Stimulated activated effector memory CD8-positive, alpha-beta T cell treated with anti-CD3 and anti-CD28 coated beads, Interleukin-12 subunit alpha, Interleukin-12 subunit beta, amount 100 ng/mL, for 72 hours (primary cell): ENCODE measurements around the gene ROR1.
"Not testable (repeated sequence)": the region's sequence is repeated elsewhere in the genome, so short reads cannot be mapped to it uniquely, and the experiment has no call there.

Experiments used
- ATAC-seq: fragments of 150-1000 bp; cut with Tn5 transposase; 2 replicates; pipeline ENCODE4 v1.10.0; 2021
- DNase-seq, 2 donors: peaks; one replicate each; pipeline ENCODE4 v3.0.0; 2021 to 2022; ENCODE audit warnings: low spot score in 2 of 2
- H3K27ac Mint-ChIP-seq: one replicate; pipeline ENCODE4 v1.8.0; 2022; ENCODE audit warnings: mild to moderate bottlenecking, mixed read lengths
- H3K36me3 Mint-ChIP-seq: one replicate; pipeline ENCODE4 v1.8.0; 2022; ENCODE audit warnings: mild to moderate bottlenecking, mixed read lengths
- H3K4me1 Mint-ChIP-seq: one replicate; pipeline ENCODE4 v1.8.0; 2022; ENCODE audit warnings: mixed read lengths
- H3K4me3 Mint-ChIP-seq: one replicate; pipeline ENCODE4 v1.8.0; 2022; ENCODE audit warnings: mild to moderate bottlenecking, mixed read lengths
- H3K9me3 Mint-ChIP-seq: one replicate; pipeline ENCODE4 v1.8.0; 2022; ENCODE audit warnings: mixed read lengths

The ROR1 gene

GRCh38 chr1:63795455-63795854 is 21.6 kb downstream of the ROR1 start:
- no peaks in the 10 kb centered on the region for H3K9me3 Mint-ChIP-seq
- no peak overlapping the region for H3K4me3 Mint-ChIP-seq
- no peaks in the 10 kb centered on the region for H3K36me3 Mint-ChIP-seq
- ATAC-seq: no peak
- H3K27ac Mint-ChIP-seq: no peak overlapping the region
- H3K4me1 Mint-ChIP-seq: no peaks in the 10 kb centered on the region
- no peak for DNase-seq

DNA sequence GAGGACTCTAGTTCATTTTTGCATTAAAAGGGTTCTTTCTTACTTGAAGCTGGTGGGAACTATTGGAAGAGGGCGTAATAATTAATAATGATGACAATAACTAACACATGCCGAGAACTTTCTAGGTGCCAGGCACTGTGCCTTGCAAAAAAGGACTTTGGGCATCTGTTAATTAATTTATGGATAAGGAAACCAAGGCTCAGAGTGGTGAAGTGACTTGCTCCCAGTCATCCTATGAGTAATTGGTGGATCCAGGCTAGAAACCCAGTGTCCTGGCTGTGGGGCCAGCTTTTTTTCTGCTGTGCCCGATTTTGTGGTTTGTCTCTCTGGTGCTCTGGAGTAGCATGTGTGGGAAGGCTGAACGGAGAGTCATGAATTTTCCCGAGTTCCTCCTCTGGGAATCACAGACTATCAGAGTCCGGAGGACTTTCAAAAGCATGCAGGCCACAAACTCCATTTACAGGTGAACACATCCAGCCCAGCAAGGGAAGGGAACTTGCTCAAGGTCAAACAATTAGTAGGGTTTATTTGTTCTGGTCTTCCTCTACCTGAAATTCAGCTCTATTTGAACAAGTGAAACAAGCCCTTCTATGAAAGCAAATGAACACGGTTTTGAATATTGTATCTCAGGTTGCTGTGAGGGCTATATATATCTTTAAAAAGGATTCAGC is 23.4 kb downstream of the ROR1 start:
- H3K4me1 Mint-ChIP-seq: no peaks in the 10 kb centered on the region
- H3K36me3 Mint-ChIP-seq: no peaks in the 10 kb centered on the region
- DNase-seq (no peak), ATAC-seq (no peak)
- no peaks in the 10 kb centered on the region for H3K9me3 Mint-ChIP-seq
- H3K4me3 Mint-ChIP-seq: no peak overlapping the region
- H3K27ac Mint-ChIP-seq: no peak overlapping the region

DNA sequence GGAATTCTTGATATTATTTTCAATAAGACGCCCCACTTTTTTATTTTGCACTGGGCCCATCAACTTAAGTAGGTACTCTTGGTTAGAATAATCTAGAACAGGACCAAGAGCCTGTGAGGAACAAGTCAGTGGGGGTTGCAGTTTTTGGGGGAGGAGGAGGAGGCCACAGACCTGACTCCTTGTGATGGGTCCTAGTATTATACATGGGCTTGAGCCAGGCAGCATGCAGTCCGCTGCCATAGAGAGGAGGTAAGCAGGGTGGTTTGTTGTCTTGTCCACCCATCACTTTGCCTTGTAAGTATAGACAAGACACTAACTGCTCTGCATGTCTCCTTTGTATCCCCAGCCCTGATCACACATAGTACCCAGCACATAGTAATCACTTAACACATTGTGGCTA is 24.5 kb downstream of the ROR1 start:
- ATAC-seq (no peak), DNase-seq (no peak)
- Mint-ChIP-seq H3K4me1 (no peaks in the 10 kb centered on the region), H3K4me3 (no peak overlapping the region), H3K9me3 (no peaks in the 10 kb centered on the region), H3K36me3 (no peaks in the 10 kb centered on the region), H3K27ac (no peak overlapping the region)

DNA sequence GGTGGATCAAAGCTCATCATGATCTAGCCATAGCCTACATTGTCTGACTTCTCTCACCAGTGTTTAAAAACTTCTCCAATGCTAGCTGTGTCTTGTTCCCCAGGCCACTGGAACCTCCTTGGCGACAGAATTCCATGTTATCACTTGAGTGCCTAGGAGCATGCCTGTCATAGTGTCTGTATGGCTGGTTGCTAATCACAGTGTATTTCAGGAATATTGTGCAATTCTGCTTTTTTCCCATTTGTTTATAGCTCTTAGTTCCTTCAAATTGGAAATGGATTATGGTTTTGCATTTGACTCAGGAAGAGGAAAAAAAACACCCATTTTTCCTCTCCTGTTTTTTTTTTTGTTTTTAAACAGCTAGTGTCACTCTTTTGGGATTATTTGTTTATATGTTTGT is 25.5 kb downstream of the ROR1 start:
- no peak overlapping the region for H3K27ac Mint-ChIP-seq
- DNase-seq (no peak), ATAC-seq (no peak)
- no peaks in the 10 kb centered on the region for H3K36me3 Mint-ChIP-seq
- no peak overlapping the region for H3K4me3 Mint-ChIP-seq
- no peaks in the 10 kb centered on the region for H3K4me1 Mint-ChIP-seq
- H3K9me3 Mint-ChIP-seq: no peaks in the 10 kb centered on the region

- Mint-ChIP-seq H3K9me3 (no peaks in the 10 kb centered on the region), H3K4me3 (no peak overlapping the region), H3K27ac (no peak overlapping the region), H3K4me1 (no peaks in the 10 kb centered on the region), H3K36me3 (no peaks in the 10 kb centered on the region)
- DNase-seq (no peak), ATAC-seq (no peak)
These were observed 26.0 kb downstream of the ROR1 start for GRCh38 chr1:63799820-63800219.

- Mint-ChIP-seq H3K9me3 (no peaks in the 10 kb centered on the region), H3K36me3 (no peaks in the 10 kb centered on the region), H3K27ac (no peak overlapping the region), H3K4me1 (no peaks in the 10 kb centered on the region), H3K4me3 (no peak overlapping the region)
- no peak for ATAC-seq
- no peak for DNase-seq
These were observed 28.3 kb downstream of the ROR1 start for GRCh38 chr1:63802109-63802508.

DNA sequence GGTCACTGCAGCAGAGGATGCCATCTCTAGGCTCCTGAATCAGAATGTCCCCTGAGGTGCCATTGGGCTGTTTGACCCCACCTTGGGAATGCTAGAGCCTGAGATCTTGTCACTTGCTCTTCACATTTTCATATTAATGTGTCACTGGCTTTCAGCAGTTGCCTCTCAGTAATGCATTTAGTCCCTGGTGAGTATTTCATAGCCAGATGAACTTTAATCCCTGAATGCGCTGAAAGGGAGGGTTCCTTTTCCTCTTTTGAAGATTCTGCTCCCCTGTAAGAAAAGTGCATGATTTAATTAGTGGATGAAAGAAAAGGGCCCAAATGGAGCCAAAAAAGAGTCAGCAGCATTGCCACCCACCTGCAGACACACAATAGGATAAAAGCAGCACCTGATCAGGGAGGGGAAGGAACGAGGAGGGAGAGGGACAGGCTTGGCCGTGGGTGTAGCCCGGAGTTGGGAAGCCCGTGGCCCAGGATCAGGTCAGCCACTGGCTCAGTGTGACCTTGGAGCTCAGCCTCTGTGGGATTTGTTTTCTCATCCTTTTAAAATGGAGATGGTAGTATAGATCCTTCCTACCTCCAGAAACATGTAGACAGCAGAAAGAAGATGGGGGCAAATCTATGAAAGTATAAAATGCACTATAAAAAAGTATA is 31.1 kb downstream of the ROR1 start:
- DNase-seq: no peak
- ATAC-seq: no peak
- Mint-ChIP-seq H3K36me3 (no peaks in the 10 kb centered on the region), H3K27ac (no peak overlapping the region), H3K4me1 (no peaks in the 10 kb centered on the region), H3K9me3 (no peaks in the 10 kb centered on the region), H3K4me3 (no peak overlapping the region)

GRCh38 chr1:63807046-63807445 is 33.2 kb downstream of the ROR1 start:
- ATAC-seq (no peak), DNase-seq (no peak)
- no peaks in the 10 kb centered on the region for H3K9me3 Mint-ChIP-seq
- H3K36me3 Mint-ChIP-seq: no peaks in the 10 kb centered on the region
- H3K4me1 Mint-ChIP-seq: no peaks in the 10 kb centered on the region
- no peak overlapping the region for H3K27ac Mint-ChIP-seq
- H3K4me3 Mint-ChIP-seq: no peak overlapping the region

- no peaks in the 10 kb centered on the region for H3K4me1 Mint-ChIP-seq
- H3K27ac Mint-ChIP-seq: no peak overlapping the region
- no peaks in the 10 kb centered on the region for H3K9me3 Mint-ChIP-seq
- H3K4me3 Mint-ChIP-seq: no peak overlapping the region
- no peak for DNase-seq
- no peak for ATAC-seq
- no peaks in the 10 kb centered on the region for H3K36me3 Mint-ChIP-seq
These were observed 37.2 kb downstream of the ROR1 start for GRCh38 chr1:63810936-63811469.

GRCh38 chr1:63812071-63812700 is 38.4 kb downstream of the ROR1 start:
- no peak overlapping the region for H3K27ac Mint-ChIP-seq
- ATAC-seq: no peak
- no peaks in the 10 kb centered on the region for H3K36me3 Mint-ChIP-seq

DNA sequence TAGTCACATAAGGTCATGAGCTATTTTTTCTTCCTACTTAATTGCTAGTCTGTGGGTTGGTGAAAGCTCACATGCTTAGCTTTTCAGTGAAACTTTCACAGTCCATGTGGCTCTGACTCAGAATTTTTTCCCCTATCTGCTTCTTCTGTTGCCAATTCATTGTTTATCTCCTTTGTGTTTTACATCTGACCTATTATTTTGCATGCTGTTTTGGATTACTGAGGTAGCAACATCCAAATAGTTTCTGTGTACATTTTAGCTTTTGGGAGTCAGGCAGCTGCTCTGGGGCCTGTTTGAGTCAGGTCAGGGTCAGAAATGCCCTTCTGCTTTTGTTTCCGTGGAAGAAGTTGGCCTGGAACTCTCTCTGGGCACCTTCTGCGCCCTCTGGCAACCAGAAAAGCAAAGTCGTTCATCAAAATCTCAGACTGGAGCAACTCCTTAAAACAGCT is 40.0 kb downstream of the ROR1 start:
- Mint-ChIP-seq H3K36me3 (no peaks in the 10 kb centered on the region), H3K4me1 (no peaks in the 10 kb centered on the region), H3K9me3 (no peaks in the 10 kb centered on the region), H3K27ac (no peak overlapping the region), H3K4me3 (no peak overlapping the region)
- no peak for DNase-seq
- no peak for ATAC-seq

More at GRCh38 chr1:63812071-63812700, 38.4 kb downstream of the ROR1 start:
- Mint-ChIP-seq H3K9me3 (no peaks in the 10 kb centered on the region), H3K4me1 (no peaks in the 10 kb centered on the region), H3K4me3 (no peak overlapping the region)
- no peak for DNase-seq

DNA sequence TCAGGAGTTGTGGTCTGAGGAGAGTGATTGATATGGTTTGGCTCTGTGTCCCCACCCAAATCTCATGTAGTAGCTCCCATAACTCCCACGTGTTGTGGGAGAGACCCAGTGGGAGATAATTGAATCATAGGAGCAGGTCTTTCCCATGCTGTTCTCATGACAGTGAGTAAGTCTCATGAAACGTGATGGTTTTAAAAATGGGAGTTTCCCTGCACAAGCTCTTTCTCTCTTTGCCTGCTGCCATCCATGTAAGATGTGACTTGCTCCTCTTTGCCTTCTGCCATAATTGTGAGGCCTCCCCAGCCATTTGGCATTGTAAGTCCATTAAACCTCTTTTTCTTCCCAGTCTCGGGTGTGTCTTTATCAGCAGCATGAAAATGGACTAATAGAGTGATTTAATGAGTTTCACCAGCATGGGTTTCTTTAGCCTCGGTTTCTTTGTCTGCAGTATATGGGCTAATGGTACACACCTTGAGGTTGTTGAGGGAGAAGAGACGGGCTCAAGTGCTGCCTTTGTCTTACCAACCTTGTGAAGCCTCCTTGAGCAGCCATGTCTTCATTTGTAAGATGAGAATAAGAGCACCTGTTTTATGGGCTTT is 42.5 kb downstream of the ROR1 start:
- H3K4me3 Mint-ChIP-seq, ATAC-seq, H3K9me3 Mint-ChIP-seq, H3K36me3 Mint-ChIP-seq, H3K4me1 Mint-ChIP-seq, DNase-seq, H3K27ac Mint-ChIP-seq: not testable (repeated sequence)

- no peak for ATAC-seq
- Mint-ChIP-seq H3K4me3 (no peak overlapping the region), H3K27ac (no peak overlapping the region), H3K36me3 (no peaks in the 10 kb centered on the region), H3K4me1 (no peaks in the 10 kb centered on the region), H3K9me3 (no peaks in the 10 kb centered on the region)
- DNase-seq: no peak
These were observed 43.4 kb downstream of the ROR1 start for GRCh38 chr1:63817152-63817667.

DNA sequence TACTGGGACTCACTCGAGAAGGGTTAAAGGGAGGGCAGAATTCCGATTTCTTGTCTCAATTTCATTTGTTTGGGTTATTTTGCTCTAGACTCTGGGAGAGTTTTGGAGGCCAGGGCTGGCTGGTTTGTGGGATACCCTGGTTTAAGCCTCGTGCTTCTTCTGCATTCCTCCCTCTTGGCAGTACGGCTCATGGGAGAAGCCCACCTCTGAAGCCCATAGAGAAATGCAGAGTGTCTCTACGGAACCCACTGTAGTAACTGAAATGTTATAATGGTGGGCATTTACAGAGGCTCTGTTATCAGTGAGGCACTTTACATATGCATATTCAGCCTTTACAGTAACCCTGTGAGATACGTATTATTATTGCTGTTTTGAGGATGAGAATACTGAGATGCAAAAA is 43.9 kb downstream of the ROR1 start:
- ATAC-seq: no peak
- Mint-ChIP-seq H3K27ac (no peak overlapping the region), H3K36me3 (no peaks in the 10 kb centered on the region), H3K4me3 (no peak overlapping the region), H3K9me3 (no peaks in the 10 kb centered on the region), H3K4me1 (no peaks in the 10 kb centered on the region)
- DNase-seq: no peak

DNA sequence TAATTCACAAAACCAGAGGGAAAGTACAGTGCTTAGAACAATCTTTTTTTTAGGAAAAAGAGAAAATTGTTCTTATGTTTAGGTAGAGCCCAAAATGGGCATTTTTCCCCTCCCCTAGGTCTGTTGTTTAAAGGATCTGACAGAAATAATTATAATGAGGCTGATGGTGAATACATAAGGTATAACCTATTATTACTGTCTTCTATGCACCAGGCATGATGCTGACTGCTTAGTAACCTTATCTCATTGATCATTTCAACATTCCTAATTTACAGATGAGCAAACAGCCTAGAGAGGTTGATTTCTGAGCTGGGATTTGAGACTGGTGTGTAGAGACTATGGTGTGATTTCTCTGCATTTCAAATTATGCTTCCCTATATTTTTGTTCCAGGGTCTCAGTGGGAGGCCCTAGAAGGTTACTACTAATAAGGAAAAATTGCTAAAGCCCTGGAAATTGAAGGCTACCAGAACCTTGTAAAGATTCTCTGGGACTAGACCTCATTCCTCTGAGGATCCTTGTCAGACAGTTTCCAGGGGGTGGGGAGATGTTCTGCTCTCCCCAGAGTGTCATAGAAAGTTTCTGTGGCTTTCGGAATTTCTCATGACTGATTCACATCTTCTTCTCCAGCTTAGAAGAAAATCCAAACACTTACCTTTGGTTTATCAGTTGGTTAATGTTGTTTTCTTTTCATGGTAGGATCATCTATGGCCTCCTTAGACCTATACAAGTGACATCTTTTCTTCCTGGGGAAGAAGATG is 44.9 kb downstream of the ROR1 start:
- ATAC-seq (no peak), DNase-seq (no peak)
- no peaks in the 10 kb centered on the region for H3K4me1 Mint-ChIP-seq
- no peak overlapping the region for H3K4me3 Mint-ChIP-seq
- H3K36me3 Mint-ChIP-seq: no peaks in the 10 kb centered on the region
- no peak overlapping the region for H3K27ac Mint-ChIP-seq
- H3K9me3 Mint-ChIP-seq: no peaks in the 10 kb centered on the region
